ENCODE data around the gene TNIK. TPM values are rescaled to one million over a fixed set of nuclear protein-coding genes. Genes with fewer than 3 reads are reported as not detected.

Gene TNIK
- polyA plus RNA-seq, 3 donors from 2014 or later: 4.7 to 28.9 (median 13.7) TPM

GRCh38 chr3:171461525-171461917 is 1.3 kb upstream of the TNIK start:
- H3K9me3 Mint-ChIP-seq: no peaks in the 10 kb centered on the region
- H3K4me1 Mint-ChIP-seq: peaks cover 28 to 39% of the 10 kb centered on the region in 2 donors
- peak overlapping the region; percentile 94 to 97 (median 95) for H3K4me3 Mint-ChIP-seq
- DNase-seq: no peak
- peaks cover 0 to 7% (median 0%) of the 10 kb centered on the region in 3 donors for H3K36me3 Mint-ChIP-seq
- H3K27ac Mint-ChIP-seq: peak overlapping the region; percentile 84 to 96 (median 93)
- peaks cover 18 to 29% (median 20%) of the 10 kb centered on the region in 3 donors for H3K27me3 Mint-ChIP-seq (ENCODE audit: low read depth in 3 of 3)

- Mint-ChIP-seq H3K27me3 (ENCODE audit: low read depth in 3 of 3) (peaks cover 18 to 29% (median 20%) of the 10 kb centered on the region in 3 donors), H3K9me3 (no peaks in the 10 kb centered on the region), H3K27ac (peak overlapping the region; percentile 84 to 96 (median 93)), H3K4me1 (peaks cover 28 to 45% of the 10 kb centered on the region in 2 donors), H3K36me3 (peaks cover 0 to 7% (median 0%) of the 10 kb centered on the region in 3 donors), H3K4me3 (peak overlapping the region; percentile 94 to 97 (median 95))
- peak; percentile 20 to 36 (median 24) for DNase-seq
These were observed 720 bp upstream of the TNIK start for GRCh38 chr3:171460725-171461524.

GRCh38 chr3:171459137-171459941 is 866 bp downstream of the TNIK start:
- peak overlapping the region; percentile 84 to 95 (median 93) for H3K27ac Mint-ChIP-seq
- H3K4me3 Mint-ChIP-seq: peak overlapping the region; percentile 94 to 97 (median 95)
- H3K9me3 Mint-ChIP-seq: no peaks in the 10 kb centered on the region
- peaks cover 28 to 58% of the 10 kb centered on the region in 2 donors for H3K4me1 Mint-ChIP-seq
- H3K36me3 Mint-ChIP-seq: peaks cover 0 to 3% (median 0%) of the 10 kb centered on the region in 3 donors
- peaks cover 18 to 26% (median 20%) of the 10 kb centered on the region in 3 donors for H3K27me3 Mint-ChIP-seq (ENCODE audit: low read depth in 3 of 3)
- peak; percentile 47 to 55 (median 54) for DNase-seq

- H3K4me1 Mint-ChIP-seq: peaks cover 28 to 58% of the 10 kb centered on the region in 2 donors
- peak overlapping the region; percentile 94 to 97 (median 95) for H3K4me3 Mint-ChIP-seq
- no peaks in the 10 kb centered on the region for H3K9me3 Mint-ChIP-seq
- peaks cover 0 to 3% (median 0%) of the 10 kb centered on the region in 3 donors for H3K36me3 Mint-ChIP-seq
- H3K27ac Mint-ChIP-seq: peak overlapping the region; percentile 84 to 95 (median 93)
- DNase-seq: no peak
- H3K27me3 Mint-ChIP-seq (ENCODE audit: low read depth in 3 of 3): peaks cover 17 to 26% (median 19%) of the 10 kb centered on the region in 3 donors
These were observed 1.4 kb downstream of the TNIK start for GRCh38 chr3:171458864-171459136.

- H3K4me3 Mint-ChIP-seq: peak overlapping the region; percentile 94 to 97 (median 95)
- H3K4me1 Mint-ChIP-seq: peaks cover 28 to 58% of the 10 kb centered on the region in 2 donors
- H3K9me3 Mint-ChIP-seq: no peaks in the 10 kb centered on the region
- DNase-seq: peak; percentile 69 to 77 (median 74)
- peak overlapping the region; percentile 84 to 95 (median 93) for H3K27ac Mint-ChIP-seq
- H3K36me3 Mint-ChIP-seq: peaks cover 0 to 3% (median 0%) of the 10 kb centered on the region in 3 donors
- peaks cover 17 to 26% (median 19%) of the 10 kb centered on the region in 3 donors for H3K27me3 Mint-ChIP-seq (ENCODE audit: low read depth in 3 of 3)
These were observed 1.9 kb downstream of the TNIK start for GRCh38 chr3:171458071-171458863.

- Mint-ChIP-seq H3K36me3 (peaks cover 0 to 3% (median 0%) of the 10 kb centered on the region in 3 donors), H3K27ac (peak overlapping the region; percentile 84 to 95 (median 93)), H3K27me3 (ENCODE audit: low read depth in 3 of 3) (peaks cover 17 to 26% (median 19%) of the 10 kb centered on the region in 3 donors), H3K4me1 (peaks cover 28 to 58% of the 10 kb centered on the region in 2 donors), H3K9me3 (no peaks in the 10 kb centered on the region), H3K4me3 (peak overlapping the region; percentile 94 to 97 (median 95))
- peak; percentile 45 to 50 (median 45) for DNase-seq
These were observed 2.6 kb downstream of the TNIK start for GRCh38 chr3:171457607-171458061.

- H3K27me3 Mint-ChIP-seq (ENCODE audit: low read depth in 3 of 3): peaks cover 17 to 26% (median 19%) of the 10 kb centered on the region in 3 donors
- no peak for DNase-seq
- H3K36me3 Mint-ChIP-seq: peaks cover 0 to under 1% (median 0%) of the 10 kb centered on the region in 3 donors
- peak overlapping the region; percentile 84 to 95 (median 93) for H3K27ac Mint-ChIP-seq
- H3K9me3 Mint-ChIP-seq: no peaks in the 10 kb centered on the region
- peaks cover 21 to 55% of the 10 kb centered on the region in 2 donors for H3K4me1 Mint-ChIP-seq
- H3K4me3 Mint-ChIP-seq: peak overlapping the region; percentile 94 to 97 (median 95)
These were observed 3.2 kb downstream of the TNIK start for GRCh38 chr3:171456765-171457606.

GRCh38 chr3:171455603-171456550 is 4.3 kb downstream of the TNIK start:
- Mint-ChIP-seq H3K4me1 (peaks cover 10 to 45% of the 10 kb centered on the region in 2 donors), H3K27ac (peak overlapping the region; percentile 84 to 95 (median 93)), H3K27me3 (ENCODE audit: low read depth in 3 of 3) (peaks cover 14 to 24% (median 17%) of the 10 kb centered on the region in 3 donors), H3K36me3 (no peaks in the 10 kb centered on the region), H3K9me3 (no peaks in the 10 kb centered on the region), H3K4me3 (peak overlapping the region; percentile 94 to 97 (median 95))
- no peak for DNase-seq

- H3K36me3 Mint-ChIP-seq: no peaks in the 10 kb centered on the region
- no peaks in the 10 kb centered on the region for H3K9me3 Mint-ChIP-seq
- H3K27ac Mint-ChIP-seq: no peak overlapping the region
- H3K27me3 Mint-ChIP-seq (ENCODE audit: low read depth in 3 of 3): peaks cover 2 to 7% (median 3%) of the 10 kb centered on the region in 3 donors
- DNase-seq: no peak
- H3K4me3 Mint-ChIP-seq: no peak overlapping the region
- peaks cover 7 to 46% of the 10 kb centered on the region in 2 donors for H3K4me1 Mint-ChIP-seq
These were observed 6.2 kb downstream of the TNIK start for GRCh38 chr3:171454041-171454440.

- H3K4me1 Mint-ChIP-seq: peaks cover 11 to 43% of the 10 kb centered on the region in 2 donors
- H3K27ac Mint-ChIP-seq: no peak overlapping the region
- H3K4me3 Mint-ChIP-seq: no peak overlapping the region
- no peaks in the 10 kb centered on the region for H3K9me3 Mint-ChIP-seq
- H3K27me3 Mint-ChIP-seq (ENCODE audit: low read depth in 3 of 3): peaks cover 0 to 3% (median 2%) of the 10 kb centered on the region in 3 donors
- no peak for DNase-seq
- H3K36me3 Mint-ChIP-seq: no peaks in the 10 kb centered on the region
These were observed 6.9 kb downstream of the TNIK start for GRCh38 chr3:171453180-171453886.

- Mint-ChIP-seq H3K4me3 (no peak overlapping the region), H3K27ac (no peak overlapping the region), H3K27me3 (ENCODE audit: low read depth in 3 of 3) (no peaks in the 10 kb centered on the region), H3K4me1 (peaks cover 17 to 39% of the 10 kb centered on the region in 2 donors), H3K36me3 (no peaks in the 10 kb centered on the region), H3K9me3 (no peaks in the 10 kb centered on the region)
- DNase-seq: no peak
These were observed 7.9 kb downstream of the TNIK start for GRCh38 chr3:171452328-171452727.
